KOPT-K1 (cell line): ENCODE measurements around the gene ALDH1B1.

Experiments used
- H3K27ac ChIP-seq: fragments of 200-600 bp; sonication (generic); 2 replicates; pipeline ENCODE4 v1.5.1; 2016; ENCODE audit warnings: antibody characterized with exemption, mild to moderate bottlenecking, low read depth, low read length; ENCODE audit not compliant: poor library complexity, severe bottlenecking
- H3K36me3 ChIP-seq: fragments of 200-600 bp; sonication (generic); 2 replicates; pipeline ENCODE4 v1.5.1; 2017; ENCODE audit warnings: antibody characterized with exemption, mild to moderate bottlenecking, low read length, moderate library complexity; ENCODE audit not compliant: insufficient read depth
- H3K9me3 ChIP-seq: fragments of 200-600 bp; sonication (generic); 2 replicates; pipeline ENCODE4 v1.5.1; 2017; ENCODE audit warnings: antibody characterized with exemption, low read length, mild to moderate bottlenecking; ENCODE audit not compliant: insufficient read depth, poor library complexity, severe bottlenecking

ALDH1B1 gene

DNA sequence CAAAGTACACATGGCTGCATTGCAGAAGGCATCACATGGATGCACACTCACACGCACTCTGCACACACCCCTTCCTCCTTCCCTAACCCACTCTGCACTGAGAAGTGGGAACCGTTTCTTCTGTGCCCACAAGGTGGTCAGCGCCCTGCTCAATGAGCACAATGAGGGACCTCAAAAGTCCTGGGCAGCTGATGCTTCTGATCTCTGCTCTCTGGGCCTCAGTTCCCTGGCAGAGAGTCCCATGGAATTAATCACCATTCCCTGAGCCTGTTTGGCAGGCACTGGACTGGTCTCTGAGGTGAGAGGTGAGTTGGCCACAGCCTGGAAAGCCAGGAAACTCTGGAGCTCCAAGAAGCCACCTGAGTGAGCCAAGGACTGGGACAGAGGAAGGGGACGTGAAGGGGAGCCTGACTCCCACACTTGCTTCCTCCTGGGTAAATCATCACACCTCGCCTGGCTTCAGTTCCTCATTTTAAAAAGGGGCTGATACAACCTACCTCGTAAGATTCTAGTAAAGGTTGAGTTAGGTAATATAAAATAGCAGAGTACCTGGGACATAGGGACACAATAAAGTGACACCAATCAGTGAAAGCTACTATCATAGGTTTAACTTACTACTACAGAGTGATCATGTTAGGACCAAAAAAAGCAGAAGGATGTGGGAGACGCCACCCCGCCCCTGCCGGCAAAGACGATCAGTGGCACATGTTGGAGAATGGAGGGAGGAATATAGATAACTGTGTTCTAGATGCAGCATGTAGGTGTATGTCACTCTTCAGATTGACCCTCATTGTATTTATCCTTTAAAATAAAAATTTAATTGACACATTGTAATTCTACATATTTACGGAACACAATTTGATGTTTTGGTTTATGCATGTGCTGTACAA lies 52.9 kb downstream of the ALDH1B1 start:
- Histone ChIP-seq H3K9me3 (no peaks in the 10 kb centered on the region), H3K27ac (no peak overlapping the region), H3K36me3 (no peaks in the 10 kb centered on the region)

DNA sequence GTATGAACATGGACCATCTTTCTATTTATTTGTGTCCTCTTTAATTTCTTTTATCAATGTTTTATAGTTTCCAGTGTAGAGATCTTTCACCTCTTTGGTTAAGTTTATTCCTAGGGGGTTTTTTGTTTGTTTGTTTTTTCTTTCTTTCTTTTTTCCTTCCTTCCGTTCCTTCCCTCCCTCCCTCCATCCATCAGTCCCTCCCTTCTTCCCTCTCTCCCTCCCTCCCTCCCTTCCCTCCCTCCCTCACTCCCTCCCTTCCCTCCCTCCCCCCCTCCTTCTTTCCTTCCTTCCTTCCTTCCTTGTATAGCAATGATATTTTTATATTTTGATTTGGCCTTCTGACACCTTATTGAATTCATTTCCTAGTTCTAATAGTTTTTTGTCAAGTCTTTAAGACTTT lies 55.2 kb downstream of the ALDH1B1 start:
- Histone ChIP-seq H3K36me3 (no peaks in the 10 kb centered on the region), H3K9me3 (peaks cover 5% of the 10 kb centered on the region), H3K27ac (no peak overlapping the region)
